PC-3 (cell line): ENCODE measurements around the gene MYO1F.
"Not testable (repeated sequence)": the region's sequence is repeated elsewhere in the genome, so short reads cannot be mapped to it uniquely, and the experiment has no call there.

Experiments used
- EZH2 ChIP-seq: fragments of 300-600 bp; sonication (generic); IDR thresholded peaks from one replicate; pipeline ENCODE4 v1.6.1; 2017; ENCODE audit warnings: antibody characterized with exemption, mild to moderate bottlenecking, low read length; ENCODE audit not compliant: unreplicated experiment
- TF ChIP-seq, protein P1 (sequence below): fragments of 300-600 bp; sonication (generic); conservative IDR thresholded peaks from 2 replicates; pipeline ENCODE4 v1.5.1; 2017; ENCODE audit warnings: antibody characterized with exemption, low read depth, mild to moderate bottlenecking, low read length

DNA sequence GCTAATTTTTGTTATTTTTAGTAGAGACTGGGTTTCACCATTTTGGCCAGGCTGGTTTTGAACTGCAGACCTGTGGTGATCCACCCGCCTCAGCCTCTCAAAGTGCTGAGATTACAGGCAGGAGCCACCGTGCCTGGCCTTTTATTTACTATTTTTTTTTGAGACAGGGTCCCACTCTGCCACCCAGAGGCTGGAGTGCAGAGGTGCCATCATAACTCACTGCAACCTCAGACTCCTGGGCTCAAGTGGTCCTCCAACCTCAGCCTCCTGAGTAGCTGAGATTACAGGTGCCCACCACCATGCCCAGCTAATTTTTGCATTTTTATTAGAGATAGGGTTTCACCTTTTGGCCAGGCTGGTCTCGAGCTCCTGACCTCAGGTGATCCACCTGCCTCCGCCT is 45.6 kb upstream of the MYO1F start:
- TF ChIP-seq, protein P1, sequence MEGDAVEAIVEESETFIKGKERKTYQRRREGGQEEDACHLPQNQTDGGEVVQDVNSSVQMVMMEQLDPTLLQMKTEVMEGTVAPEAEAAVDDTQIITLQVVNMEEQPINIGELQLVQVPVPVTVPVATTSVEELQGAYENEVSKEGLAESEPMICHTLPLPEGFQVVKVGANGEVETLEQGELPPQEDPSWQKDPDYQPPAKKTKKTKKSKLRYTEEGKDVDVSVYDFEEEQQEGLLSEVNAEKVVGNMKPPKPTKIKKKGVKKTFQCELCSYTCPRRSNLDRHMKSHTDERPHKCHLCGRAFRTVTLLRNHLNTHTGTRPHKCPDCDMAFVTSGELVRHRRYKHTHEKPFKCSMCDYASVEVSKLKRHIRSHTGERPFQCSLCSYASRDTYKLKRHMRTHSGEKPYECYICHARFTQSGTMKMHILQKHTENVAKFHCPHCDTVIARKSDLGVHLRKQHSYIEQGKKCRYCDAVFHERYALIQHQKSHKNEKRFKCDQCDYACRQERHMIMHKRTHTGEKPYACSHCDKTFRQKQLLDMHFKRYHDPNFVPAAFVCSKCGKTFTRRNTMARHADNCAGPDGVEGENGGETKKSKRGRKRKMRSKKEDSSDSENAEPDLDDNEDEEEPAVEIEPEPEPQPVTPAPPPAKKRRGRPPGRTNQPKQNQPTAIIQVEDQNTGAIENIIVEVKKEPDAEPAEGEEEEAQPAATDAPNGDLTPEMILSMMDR: peak; percentile 42; the same call in 1 of the 2 replicates
- TF ChIP-seq EZH2: not testable (repeated sequence)
